Measurements from ENCODE around the gene DDX5.
"Not testable (repeated sequence)": the region's sequence is repeated elsewhere in the genome, so short reads cannot be mapped to it uniquely, and the experiment has no call there.

Gene DDX5

DNA sequence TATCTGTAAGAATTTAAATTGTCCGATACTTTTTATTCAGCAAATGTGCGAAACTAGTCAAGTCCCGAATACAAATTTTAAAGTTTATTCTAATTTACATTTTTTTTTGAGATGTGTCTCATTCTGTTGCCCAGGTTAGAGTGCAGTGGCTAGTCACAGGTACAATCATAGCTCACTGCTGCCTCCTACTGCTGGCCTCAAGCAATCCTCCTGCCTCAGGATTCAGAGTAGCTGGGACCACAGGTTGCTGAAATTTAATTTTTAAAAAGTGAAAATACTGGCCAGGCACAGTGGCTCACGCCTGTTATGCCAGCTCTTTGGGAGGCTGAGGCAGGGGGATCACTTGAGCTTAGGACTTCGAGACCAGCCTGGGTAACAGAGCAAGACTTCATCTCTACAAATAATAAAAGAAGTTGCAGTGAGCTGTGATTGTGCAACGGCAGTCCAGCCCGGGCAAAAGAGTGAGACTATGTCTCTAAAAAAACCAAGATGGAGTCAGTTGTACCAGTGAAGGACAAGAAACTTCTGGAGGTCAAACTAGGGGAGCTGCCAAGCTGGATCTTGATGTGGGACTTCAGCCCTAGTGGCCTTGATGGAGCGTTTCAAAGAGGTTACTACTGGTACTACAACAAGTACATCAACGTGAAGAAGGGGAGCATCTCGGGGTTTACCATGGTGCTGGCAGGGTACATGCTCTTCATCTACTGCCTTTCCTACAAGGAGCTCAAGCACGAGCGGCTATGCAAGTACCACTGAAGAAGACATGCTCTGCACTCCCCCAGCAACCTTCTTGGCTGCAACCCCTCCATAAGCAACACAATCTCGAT lies 14.8 kb downstream of the DDX5 start:
- no peak for DNase-seq

DNA sequence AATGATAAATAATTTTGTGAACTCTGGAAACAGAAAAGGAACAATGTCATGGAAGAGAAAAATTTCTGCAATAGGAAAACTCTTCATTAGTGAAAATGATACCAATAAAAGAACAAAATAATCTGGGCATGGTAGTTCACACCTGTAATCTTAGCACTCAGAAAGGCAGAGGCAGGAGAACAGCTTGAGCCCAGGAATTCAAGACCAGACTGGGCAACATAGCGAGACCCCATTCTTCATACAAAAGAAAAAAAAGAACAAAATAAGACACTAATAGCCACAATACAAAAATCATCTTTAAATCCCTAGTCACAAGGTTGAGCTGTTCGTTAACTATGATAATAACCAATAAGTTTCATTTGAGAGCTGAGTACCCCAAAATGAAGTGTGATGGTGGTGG lies 17.8 kb downstream of the DDX5 start:
- DNase-seq = no peak

DNA sequence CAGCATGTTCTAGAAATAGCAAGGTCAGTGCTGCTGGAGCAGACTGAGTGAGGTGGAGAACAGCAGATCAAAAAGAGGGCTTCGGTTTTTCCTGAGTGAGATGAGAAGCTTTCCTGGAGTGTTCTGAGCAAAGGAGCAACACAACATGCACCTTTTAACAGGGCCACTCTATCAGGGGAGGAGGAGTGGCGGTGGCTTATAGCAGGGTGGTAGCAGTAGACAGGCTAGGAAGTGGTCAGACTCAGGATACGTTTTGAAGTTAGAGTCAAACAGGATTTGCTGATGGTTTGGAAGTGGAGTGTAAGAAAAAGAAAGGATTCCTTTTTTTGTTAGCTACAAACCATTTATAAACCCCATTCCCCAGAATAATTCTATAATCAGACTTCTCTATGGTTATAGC lies 21.7 kb downstream of the DDX5 start:
- DNase-seq = no peak

DNA sequence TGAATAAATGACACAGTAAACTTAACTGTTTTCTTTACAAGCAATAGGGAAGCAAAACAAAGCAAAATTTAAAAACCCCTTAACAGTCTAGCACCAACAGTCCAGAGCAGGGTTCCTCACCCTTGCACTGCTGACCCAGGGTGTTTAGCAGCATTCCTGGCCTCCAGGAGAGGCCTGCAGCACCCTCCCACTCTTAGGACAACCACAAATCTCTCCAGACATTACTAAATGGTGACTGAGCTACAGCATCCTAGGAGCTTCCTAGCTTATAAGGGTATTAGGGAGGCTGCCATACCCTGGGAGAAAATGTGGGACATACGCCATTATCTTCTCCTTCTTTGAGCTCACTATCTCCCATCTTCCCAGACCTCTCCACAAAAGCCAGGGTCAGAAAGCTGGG lies 25.1 kb downstream of the DDX5 start:
- no peak for DNase-seq

DNA sequence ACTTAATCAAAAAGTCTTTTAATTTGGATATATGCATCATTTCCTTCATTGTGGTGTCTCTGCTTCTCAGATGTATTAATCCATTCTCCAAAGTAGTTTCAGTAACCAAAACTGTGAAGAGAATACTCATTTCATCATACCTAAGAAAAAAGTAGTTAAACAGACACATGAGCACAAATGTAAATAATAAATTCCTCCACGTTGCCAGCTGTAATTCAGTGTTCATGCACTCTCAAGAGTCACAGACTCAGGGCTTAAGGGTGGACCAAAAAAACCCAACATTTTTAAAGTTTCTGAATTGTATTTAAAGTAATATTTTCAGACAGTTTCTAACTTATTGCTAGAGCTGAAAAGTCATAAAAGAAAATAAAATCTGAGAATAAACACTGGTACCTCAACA lies 28.2 kb downstream of the DDX5 start:
- no peak for DNase-seq

DNA sequence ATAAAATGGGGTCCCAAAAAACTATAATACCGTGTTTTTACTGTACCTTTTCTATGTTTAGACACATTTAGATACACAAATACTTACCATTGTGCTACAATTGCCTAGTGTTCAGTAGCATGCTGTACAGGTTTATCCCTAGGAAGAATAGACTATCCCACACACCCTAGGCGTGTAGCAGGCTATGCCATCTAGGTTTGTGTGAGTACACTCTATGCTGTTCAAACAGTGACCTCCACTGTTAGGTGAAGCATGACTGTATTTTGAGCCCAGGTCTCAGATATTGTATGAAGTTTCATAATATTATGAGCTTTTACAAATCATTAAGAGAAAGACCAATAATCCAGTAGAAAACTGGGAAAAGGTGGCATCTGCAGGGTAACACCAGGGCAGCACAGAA lies 33.5 kb downstream of the DDX5 start:
- no peak for DNase-seq

DNA sequence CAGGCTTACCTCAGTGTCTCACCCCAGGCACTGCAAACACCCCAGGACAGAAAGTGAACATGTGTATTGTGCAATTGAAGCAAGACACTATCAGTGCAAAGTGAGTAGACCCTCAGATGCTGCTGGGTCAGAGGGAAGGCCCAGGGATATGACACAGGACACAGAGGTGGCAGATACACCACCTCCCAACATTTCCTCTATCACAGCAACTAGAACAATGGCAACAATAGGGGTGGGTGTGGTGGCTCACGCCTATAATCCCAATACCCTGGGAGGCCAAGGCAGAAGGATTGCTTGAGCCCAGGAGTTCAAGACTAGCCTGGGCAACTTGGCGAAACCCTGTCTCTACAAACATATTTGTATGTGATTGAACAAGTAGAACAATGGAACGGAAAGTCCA lies 34.6 kb downstream of the DDX5 start:
- no peak for DNase-seq

DNA sequence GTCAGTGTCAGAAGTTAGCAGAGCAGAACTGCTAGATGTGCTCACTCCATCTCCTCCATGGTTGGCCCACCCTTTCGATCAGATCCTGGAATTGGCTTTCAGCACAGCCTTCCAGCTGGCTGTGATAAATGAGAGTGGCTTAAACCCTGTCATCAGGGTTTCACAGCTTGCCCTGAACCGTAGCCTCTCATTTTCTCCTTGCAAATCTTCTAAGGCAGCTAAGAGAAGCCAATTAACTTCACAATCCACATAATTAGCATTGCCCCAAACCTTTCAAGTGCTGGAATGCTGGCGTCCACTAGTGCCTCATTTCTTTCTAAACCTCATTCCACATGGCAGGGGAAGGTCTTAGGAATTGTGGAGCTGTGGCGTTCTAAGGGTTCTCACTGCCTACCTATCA lies 35.5 kb downstream of the DDX5 start:
- no peak for DNase-seq

DNA sequence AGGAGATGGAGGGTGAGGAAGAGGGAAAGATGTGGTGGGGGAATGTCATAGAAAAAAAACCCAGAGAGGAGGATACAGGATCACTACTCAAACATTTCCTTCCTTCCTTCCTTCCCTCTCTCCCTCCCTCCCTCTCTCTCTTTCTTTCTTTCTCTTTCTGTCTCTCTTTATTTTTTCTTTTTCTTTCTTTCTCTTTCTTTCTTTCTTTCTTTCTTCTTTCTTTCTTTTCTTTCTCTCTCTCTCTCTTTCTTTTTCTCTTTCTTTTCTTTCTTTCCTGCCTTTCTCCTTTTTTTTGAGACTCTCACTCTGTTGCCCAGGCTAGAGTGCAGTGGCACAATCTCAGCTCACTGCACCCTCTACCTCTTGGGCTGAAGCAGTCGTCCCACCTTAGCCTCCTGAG lies 39.3 kb downstream of the DDX5 start:
- not testable (repeated sequence) for DNase-seq

DNA sequence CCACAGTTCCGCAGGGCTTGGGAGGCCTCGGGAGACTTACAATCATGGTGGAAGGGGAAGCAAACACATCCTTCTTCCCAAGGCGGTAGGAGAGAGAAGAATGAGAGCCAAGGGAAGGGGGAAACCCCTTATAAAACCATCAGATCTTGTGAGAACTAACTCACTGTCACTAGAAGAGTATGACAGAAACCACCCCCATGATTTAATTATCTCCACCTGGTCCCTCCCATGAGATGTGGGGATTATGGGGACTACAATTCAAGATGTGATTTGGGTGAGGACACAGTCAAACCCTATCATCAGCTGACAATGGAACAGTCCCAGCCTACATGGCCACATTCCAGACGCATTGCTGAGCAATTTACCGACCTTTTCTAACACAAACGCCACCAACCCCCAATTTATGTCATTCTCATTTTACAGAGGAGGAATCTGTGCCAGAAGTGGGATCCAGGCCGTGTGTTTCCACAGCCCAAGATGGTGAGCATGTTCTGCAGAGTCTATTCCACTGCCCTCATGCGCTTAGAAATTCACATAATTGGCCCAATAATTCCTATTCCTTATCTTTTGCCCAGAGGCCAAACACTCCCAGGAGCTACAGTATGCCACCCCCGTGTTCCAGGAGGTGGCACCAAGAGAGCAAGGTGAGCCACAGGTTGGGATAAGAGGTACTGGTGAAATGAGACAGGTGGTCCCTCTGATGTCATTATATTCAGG lies 39.9 kb downstream of the DDX5 start:
- DNase-seq = no peak

DNA sequence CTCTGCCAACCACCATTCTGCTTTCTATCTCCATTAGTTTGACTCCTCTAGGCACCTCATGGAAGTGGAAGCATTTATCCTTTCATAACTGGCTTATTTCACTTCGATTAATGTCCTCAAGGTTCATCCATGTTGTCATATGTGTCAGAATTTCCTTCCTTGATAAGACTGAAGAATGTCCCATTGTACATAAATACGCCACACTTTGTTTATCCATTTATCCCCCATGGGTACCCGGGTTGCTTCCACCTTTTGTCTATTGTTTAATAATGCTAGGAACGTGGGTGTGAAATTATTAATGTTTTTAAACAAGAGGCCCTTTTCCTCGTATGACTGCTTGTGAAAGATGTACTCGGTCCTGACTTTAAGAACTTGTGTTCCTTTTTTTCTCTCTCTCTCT lies 44.3 kb downstream of the DDX5 start:
- no peak for DNase-seq

DNA sequence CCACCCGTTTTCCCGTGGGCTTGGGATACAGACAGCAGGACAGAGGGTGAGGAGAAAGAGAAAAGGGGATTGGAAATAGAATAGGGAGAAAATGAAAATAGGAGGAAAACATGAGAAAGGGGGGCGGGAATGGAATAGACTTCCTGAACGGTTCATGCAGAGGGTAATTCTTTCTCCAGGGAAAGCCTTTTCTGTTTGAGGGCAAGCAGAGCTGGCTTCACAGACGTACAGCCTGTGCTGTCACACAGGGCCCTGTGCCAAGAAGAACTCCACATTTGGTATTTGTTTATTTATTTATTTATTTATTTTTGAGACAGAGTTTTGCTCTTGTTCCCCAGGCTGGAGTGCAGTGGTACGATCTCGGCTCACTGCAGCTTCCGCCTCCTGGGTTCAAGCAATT lies 45.1 kb downstream of the DDX5 start:
- no peak for DNase-seq

DNA sequence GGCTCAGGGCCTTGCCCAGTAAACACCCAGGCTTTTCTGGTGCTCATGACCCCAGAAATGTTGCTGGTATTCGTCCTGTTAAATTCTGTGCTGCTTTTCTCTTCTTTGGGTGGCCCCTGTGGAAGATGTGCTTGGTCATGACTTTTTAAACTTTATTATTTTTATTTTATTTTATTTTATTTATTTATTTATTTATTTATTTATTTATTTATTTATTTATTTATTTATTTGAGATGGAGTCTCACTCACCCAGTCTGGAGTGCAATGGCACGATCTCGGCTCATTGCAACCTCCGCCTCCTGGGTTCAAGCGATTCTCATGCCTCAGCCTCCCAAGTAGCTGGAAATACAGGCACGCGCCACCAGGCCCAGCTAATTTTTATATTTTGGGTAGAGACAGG lies 46.3 kb downstream of the DDX5 start:
- not testable (repeated sequence) for DNase-seq

DNA sequence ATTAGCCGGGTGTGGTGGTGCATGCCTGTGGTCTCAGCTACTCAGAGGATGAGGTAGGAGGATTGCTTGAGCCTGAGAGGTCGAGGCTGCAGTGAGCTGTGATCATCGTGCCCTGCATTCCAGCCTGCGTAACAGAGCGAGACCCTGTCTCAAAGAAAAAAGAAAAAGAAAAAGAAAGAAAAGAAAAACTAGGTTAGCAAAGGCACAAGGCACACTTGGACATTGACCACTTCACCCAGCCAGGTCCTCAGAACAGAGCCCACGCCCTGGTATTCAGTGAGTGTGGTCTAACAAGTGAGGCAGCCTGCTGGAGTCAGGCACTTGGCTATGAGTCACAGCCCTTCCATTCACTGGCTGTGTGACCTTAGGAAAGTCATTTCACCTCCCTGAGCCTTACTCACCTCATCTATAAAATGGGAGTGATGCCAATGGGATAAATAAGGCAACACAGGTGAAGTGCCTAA lies 46.8 kb downstream of the DDX5 start:
- DNase-seq = no peak

DNA sequence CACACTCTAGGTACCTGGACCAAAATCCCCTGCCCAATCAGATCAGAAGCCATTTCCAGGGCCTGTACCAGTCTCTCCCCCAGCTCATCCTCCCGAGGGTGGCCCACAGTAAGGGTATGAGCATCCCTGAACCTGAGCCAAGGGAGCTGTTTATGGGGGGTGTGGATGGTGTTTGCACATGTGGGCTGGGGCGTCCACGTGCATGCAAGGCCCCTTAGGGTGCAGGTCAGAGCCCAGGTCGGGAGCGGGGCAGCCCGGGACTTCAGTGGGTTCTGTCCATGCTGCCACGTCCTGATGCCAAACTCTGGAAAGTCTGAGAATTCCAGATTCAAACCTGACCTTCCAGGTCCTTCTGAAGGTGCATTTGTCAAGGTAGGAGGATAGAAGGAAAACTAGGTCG lies 47.3 kb downstream of the DDX5 start:
- no peak for DNase-seq

DNA sequence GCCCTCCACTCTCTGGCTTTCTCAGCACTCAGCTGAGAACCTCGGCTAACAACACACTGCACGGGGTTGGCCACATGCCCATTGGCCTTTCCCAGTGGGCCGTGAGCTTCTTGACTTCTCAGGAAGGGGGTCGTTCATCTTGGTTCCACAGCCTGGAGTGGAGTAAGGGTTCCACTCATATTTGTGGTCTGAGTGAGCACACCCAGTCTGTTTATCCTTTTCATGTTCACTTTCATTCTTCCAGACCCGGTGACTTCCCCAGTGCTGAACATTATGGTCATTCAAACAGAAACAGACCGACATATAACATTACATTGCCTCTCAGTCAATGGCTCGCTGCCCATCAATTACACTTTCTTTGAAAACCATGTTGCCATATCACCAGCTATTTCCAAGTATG lies 48.9 kb downstream of the DDX5 start:
- DNase-seq = no peak

DNA sequence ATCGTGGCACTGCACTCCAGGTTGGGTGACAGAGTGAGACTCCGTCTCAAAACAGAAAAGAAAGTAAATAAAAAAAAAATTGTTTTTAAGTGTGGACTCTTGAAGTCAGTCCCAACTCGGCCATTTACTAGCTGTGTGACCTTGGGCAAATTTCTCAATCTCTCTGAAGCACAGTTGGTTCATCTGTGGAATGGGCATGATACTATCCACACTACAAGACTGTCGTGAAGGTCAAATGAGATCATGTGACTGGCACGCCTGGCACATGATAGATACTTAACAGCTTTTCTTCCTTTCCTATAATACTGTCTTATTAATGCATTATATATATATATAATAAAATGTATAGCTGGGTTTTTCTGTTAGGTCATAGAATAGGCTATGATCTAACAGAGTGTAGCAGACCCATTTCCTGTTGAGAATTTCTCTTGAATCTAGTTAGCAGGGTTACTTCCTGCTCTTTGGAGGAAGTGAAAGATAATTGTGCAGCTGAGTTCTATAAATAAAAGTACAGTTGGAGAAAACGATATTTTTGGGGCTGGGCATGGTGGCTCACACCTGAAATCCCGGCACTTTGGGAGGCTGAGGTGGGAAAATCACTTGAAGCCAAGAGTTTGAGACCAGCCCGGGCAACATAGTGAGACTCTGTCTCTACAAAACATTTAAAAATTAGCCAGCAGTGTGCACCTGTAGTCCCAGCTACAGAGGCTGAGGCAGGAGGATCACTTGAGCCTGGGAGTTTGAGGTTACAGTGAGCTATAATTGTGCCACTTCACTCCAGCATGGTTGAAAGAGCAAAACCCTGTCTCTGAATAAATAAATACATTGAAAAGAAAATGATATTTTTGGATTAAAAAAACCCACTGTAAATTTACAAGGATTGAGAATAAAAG lies 49.9 kb downstream of the DDX5 start:
- no peak for DNase-seq

DNA sequence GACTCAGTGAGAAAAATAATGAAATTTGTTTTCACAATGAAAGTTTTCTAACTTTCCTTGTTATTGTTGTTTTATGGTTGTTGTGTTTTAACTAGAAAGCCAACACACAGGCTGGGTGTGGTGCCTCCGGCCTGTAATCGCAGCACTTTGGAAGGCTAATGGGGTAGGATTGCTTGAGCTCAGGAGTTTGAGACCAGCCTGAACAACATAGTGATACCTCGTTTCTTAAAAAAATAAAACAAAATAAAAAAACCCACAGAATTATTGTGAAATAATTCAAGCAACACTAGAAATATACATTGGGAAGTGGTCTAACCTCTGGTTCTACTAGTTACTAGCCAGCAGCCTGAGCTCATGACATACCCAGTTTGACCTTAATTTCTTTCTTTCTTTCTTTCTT lies 56.5 kb downstream of the DDX5 start:
- DNase-seq = no peak

DNA sequence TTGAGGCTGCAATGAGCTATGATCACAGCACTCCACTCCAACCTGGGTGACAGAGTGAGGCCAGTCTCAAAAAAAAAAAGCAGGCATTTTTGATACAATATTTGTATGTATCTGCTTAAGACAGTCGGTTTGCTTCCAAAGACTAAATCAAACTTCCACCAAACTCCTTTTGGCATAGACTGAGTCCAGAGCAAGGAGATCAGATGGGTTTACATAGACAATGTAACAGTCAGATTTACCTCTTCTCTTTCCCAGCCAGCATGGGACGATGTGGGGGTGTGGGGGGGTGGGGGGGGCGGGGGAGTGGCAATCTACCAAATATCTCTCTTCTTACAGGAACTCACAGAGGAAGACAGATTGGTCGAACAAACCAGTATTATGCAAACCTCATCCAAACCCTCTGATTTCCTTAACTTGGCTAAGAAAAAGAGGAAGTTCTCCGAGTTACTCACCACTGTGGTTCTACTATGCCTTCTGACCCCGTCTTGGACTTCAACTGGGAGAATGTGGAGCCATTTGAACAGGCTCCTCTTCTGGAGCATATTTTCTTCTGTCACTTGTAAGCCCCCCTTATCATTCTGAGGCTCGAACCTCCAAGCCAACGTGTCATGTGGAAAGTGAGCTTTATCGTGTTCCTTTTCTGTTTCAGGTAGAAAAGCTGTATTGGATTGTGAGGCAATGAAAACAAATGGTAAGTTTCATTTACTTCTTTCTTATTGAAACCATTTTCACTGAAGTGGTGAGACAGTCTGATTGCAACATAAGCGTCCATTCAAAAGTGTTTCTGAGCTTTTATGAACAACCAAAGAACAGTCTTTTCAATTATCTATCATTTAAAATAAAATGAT lies 57.2 kb downstream of the DDX5 start, which contains the start of gene MILR1:
Gene MILR1 (plus strand): TSS at position 451 of the 848 bp plus-strand sequence. CDS start 54 bp downstream, at position 505.
- no peak for DNase-seq

All from amniotic stem cell (primary cell).